A549 (cell line): Measurements from ENCODE around the gene LPCAT1.
"Not testable (repeated sequence)": the region's sequence is repeated elsewhere in the genome, so short reads cannot be mapped to it uniquely, and the experiment has no call there.

Experiments
- MAZ ChIP-seq: fragments of 150-350 bp; IDR thresholded peaks from 2 replicates; pipeline ENCODE4 v1.6.1; 2014; ENCODE audit warnings: antibody characterized with exemption, low read depth, low read length, borderline replicate concordance
- POLR2A ChIP-seq: IDR thresholded peaks from 2 replicates; pipeline ENCODE4 v1.6.1; 2012; ENCODE audit warnings: mild to moderate bottlenecking, low read length
- TF ChIP-seq, protein P1 (sequence below): fragments of >200 bp; sonication (Bioruptor Twin); formaldehyde crosslinking; IDR thresholded peaks from 3 replicates; pipeline ENCODE4 v1.5.1; 2016

DNA sequence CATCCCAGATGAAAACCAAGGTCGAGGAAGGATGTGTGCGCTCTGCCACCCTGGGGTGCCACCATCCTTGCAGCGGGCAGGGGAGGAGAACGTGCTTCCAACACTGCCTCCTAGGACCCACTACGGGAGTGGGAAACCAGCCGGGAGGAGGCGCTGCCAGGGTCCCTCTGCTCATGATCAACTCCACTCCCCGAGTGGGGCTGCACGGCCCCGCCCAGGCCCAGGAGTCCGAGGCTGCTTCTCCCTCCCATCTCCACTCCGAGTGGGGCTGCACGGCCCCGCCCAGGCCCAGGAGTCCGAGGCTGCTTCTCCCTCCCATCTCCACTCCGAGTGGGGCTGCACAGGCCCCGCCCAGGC lies 48.2 kb downstream of the LPCAT1 start:
- not testable (repeated sequence) for TF ChIP-seq POLR2A, MAZ
- TF ChIP-seq, protein P1, sequence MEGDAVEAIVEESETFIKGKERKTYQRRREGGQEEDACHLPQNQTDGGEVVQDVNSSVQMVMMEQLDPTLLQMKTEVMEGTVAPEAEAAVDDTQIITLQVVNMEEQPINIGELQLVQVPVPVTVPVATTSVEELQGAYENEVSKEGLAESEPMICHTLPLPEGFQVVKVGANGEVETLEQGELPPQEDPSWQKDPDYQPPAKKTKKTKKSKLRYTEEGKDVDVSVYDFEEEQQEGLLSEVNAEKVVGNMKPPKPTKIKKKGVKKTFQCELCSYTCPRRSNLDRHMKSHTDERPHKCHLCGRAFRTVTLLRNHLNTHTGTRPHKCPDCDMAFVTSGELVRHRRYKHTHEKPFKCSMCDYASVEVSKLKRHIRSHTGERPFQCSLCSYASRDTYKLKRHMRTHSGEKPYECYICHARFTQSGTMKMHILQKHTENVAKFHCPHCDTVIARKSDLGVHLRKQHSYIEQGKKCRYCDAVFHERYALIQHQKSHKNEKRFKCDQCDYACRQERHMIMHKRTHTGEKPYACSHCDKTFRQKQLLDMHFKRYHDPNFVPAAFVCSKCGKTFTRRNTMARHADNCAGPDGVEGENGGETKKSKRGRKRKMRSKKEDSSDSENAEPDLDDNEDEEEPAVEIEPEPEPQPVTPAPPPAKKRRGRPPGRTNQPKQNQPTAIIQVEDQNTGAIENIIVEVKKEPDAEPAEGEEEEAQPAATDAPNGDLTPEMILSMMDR = not testable (repeated sequence)
